Measurements from ENCODE around the gene FBLN1.

FBLN1 gene

DNA sequence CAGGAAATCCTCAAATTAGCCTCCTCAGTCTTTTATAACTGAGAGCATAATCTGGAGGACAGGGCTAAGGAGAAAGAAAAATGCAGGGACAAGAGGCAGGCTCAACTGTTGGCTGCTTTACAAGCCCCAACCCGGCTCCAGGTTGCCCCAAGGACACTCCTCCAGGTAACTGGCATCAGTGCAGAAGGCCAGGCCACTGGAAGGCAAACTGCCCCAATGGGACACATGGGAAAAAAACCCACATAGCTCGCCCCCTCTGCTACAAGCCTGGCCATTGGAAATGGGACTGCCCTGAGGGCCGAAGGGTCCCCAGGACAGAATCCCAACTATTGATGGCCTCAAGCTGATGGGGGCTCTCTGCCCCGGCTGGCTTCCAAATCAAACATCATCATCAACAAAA, 17.9 kb upstream of the FBLN1 start:
- Histone ChIP-seq H3K36me3 (ENCODE audit: control insufficient read depth in 2 of 2, insufficient read depth in 1 of 2, low read length in 2 of 2) (no peaks in the 10 kb centered on the region), H3K4me3 (ENCODE audit: low read depth, low read length) (no peak overlapping the region), H3K9me3 (ENCODE audit: control insufficient read depth, insufficient read depth, low read depth, low read length) (no peaks in the 10 kb centered on the region; the same call in 1 of the 2 replicates), H3K4me1 (ENCODE audit: control insufficient read depth, insufficient read depth, low read length) (no peaks in the 10 kb centered on the region), H3K27ac (ENCODE audit: extremely low read depth, low read depth, low read length) (no peak overlapping the region)
- CTCF ChIA-PET: no interaction called here
- TF ChIP-seq, protein P1, sequence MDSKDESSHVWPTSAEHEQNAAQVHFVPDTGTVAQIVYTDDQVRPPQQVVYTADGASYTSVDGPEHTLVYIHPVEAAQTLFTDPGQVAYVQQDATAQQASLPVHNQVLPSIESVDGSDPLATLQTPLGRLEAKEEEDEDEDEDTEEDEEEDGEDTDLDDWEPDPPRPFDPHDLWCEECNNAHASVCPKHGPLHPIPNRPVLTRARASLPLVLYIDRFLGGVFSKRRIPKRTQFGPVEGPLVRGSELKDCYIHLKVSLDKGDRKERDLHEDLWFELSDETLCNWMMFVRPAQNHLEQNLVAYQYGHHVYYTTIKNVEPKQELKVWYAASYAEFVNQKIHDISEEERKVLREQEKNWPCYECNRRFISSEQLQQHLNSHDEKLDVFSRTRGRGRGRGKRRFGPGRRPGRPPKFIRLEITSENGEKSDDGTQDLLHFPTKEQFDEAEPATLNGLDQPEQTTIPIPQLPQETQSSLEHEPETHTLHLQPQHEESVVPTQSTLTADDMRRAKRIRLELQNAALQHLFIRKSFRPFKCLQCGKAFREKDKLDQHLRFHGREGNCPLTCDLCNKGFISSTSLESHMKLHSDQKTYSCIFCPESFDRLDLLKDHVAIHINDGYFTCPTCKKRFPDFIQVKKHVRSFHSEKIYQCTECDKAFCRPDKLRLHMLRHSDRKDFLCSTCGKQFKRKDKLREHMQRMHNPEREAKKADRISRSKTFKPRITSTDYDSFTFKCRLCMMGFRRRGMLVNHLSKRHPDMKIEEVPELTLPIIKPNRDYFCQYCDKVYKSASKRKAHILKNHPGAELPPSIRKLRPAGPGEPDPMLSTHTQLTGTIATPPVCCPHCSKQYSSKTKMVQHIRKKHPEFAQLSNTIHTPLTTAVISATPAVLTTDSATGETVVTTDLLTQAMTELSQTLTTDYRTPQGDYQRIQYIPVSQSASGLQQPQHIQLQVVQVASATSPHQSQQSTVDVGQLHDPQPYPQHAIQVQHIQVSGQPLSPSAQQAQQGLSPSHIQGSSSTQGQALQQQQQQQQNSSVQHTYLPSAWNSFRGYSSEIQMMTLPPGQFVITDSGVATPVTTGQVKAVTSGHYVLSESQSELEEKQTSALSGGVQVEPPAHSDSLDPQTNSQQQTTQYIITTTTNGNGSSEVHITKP (tag by site-specific recombination; IDR thresholded peaks at IDR 0.05): no peak
- TF ChIP-seq ZNF600 (tag by site-specific recombination; IDR thresholded peaks at IDR 0.05): no peak
- TF ChIP-seq ZNF202 (tag by site-specific recombination; IDR thresholded peaks at IDR 0.05; ENCODE audit: borderline replicate concordance): no peak
- no peak for TF ChIP-seq RBAK (tag by site-specific recombination; IDR thresholded peaks at IDR 0.05)
- no peak for TF ChIP-seq ZNF837 (tag by site-specific recombination; IDR thresholded peaks at IDR 0.05)
- TF ChIP-seq ZNF248 (tag by site-specific recombination; IDR thresholded peaks at IDR 0.05): no peak
- TF ChIP-seq ZNF660 (tag by site-specific recombination; IDR thresholded peaks at IDR 0.05): no peak
- no peak for TF ChIP-seq ZBTB48 (tag by site-specific recombination; IDR thresholded peaks at IDR 0.05)
- TF ChIP-seq HOXC10 (CRISPR knock-in tag; IDR thresholded peaks at IDR 0.05): no peak
- TF ChIP-seq ZFP3 (tag by site-specific recombination; IDR thresholded peaks at IDR 0.05; ENCODE audit: low read depth): no peak
- TF ChIP-seq ZFP69B (tag by site-specific recombination; IDR thresholded peaks at IDR 0.05): no peak
- TF ChIP-seq, protein P2, sequence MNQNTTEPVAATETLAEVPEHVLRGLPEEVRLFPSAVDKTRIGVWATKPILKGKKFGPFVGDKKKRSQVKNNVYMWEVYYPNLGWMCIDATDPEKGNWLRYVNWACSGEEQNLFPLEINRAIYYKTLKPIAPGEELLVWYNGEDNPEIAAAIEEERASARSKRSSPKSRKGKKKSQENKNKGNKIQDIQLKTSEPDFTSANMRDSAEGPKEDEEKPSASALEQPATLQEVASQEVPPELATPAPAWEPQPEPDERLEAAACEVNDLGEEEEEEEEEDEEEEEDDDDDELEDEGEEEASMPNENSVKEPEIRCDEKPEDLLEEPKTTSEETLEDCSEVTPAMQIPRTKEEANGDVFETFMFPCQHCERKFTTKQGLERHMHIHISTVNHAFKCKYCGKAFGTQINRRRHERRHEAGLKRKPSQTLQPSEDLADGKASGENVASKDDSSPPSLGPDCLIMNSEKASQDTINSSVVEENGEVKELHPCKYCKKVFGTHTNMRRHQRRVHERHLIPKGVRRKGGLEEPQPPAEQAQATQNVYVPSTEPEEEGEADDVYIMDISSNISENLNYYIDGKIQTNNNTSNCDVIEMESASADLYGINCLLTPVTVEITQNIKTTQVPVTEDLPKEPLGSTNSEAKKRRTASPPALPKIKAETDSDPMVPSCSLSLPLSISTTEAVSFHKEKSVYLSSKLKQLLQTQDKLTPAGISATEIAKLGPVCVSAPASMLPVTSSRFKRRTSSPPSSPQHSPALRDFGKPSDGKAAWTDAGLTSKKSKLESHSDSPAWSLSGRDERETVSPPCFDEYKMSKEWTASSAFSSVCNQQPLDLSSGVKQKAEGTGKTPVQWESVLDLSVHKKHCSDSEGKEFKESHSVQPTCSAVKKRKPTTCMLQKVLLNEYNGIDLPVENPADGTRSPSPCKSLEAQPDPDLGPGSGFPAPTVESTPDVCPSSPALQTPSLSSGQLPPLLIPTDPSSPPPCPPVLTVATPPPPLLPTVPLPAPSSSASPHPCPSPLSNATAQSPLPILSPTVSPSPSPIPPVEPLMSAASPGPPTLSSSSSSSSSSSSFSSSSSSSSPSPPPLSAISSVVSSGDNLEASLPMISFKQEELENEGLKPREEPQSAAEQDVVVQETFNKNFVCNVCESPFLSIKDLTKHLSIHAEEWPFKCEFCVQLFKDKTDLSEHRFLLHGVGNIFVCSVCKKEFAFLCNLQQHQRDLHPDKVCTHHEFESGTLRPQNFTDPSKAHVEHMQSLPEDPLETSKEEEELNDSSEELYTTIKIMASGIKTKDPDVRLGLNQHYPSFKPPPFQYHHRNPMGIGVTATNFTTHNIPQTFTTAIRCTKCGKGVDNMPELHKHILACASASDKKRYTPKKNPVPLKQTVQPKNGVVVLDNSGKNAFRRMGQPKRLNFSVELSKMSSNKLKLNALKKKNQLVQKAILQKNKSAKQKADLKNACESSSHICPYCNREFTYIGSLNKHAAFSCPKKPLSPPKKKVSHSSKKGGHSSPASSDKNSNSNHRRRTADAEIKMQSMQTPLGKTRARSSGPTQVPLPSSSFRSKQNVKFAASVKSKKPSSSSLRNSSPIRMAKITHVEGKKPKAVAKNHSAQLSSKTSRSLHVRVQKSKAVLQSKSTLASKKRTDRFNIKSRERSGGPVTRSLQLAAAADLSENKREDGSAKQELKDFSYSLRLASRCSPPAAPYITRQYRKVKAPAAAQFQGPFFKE (tag by site-specific recombination; IDR thresholded peaks at IDR 0.05; ENCODE audit: borderline replicate concordance): no peak
- TF ChIP-seq, protein P3, sequence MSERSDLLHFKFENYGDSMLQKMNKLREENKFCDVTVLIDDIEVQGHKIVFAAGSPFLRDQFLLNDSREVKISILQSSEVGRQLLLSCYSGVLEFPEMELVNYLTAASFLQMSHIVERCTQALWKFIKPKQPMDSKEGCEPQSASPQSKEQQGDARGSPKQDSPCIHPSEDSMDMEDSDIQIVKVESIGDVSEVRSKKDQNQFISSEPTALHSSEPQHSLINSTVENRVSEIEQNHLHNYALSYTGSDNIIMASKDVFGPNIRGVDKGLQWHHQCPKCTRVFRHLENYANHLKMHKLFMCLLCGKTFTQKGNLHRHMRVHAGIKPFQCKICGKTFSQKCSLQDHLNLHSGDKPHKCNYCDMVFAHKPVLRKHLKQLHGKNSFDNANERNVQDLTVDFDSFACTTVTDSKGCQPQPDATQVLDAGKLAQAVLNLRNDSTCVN (tag by site-specific recombination; optimal IDR thresholded peaks at IDR 0.05): no peak
- TF ChIP-seq ZFP37 (tag by site-specific recombination; IDR thresholded peaks at IDR 0.05): no peak
- POLR2A ChIA-PET: no interaction called here

DNA sequence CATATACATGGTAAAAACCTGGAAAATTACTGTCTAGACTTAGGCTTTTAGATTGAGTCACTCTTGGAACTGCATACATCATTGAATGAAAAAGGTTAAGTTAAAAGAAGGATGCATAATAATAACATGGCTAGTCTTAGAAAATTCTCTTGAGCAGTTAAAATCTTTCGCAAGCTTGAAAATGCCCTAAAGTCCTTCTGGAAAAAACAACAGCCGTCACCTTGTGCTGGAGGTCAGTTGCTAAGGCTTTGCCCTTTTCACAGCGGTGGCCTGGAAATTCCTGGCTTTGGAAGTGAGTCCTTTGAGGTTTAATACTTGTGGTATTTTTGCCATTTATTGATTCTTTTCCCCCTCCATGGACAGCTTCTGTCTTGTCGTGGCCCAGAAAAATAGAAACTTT, 17.4 kb upstream of the FBLN1 start:
- ChIA-PET CTCF (no interaction called here), POLR2A (no interaction called here)
- TF ChIP-seq ZNF2 (tag by site-specific recombination; IDR thresholded peaks at IDR 0.05): no peak
- no peak for TF ChIP-seq GLI2 (tag by site-specific recombination; IDR thresholded peaks at IDR 0.05; ENCODE audit: borderline replicate concordance, low read depth)
- Histone ChIP-seq H3K4me1 (ENCODE audit: control insufficient read depth, insufficient read depth, low read length) (no peaks in the 10 kb centered on the region), H3K9me3 (ENCODE audit: control insufficient read depth, insufficient read depth, low read depth, low read length) (no peaks in the 10 kb centered on the region; the same call in 1 of the 2 replicates), H3K27ac (ENCODE audit: extremely low read depth, low read depth, low read length) (no peak overlapping the region), H3K4me3 (ENCODE audit: low read depth, low read length) (no peak overlapping the region), H3K36me3 (ENCODE audit: control insufficient read depth in 2 of 2, insufficient read depth in 1 of 2, low read length in 2 of 2) (no peaks in the 10 kb centered on the region)

All from HEK293 (cell line).